NCI-H187 treated with DMSO at 0.1 percent for 48 hours (cell line): ENCODE data around the gene TESPA1.
"Not testable (repeated sequence)": the region's sequence is repeated elsewhere in the genome, so short reads cannot be mapped to it uniquely, and the experiment has no call there.

Source experiments
- DNase-seq: peaks from one replicate; lab custom pipeline; 2025; lab: John Stamatoyannopoulos, UW

The TESPA1 gene

DNA sequence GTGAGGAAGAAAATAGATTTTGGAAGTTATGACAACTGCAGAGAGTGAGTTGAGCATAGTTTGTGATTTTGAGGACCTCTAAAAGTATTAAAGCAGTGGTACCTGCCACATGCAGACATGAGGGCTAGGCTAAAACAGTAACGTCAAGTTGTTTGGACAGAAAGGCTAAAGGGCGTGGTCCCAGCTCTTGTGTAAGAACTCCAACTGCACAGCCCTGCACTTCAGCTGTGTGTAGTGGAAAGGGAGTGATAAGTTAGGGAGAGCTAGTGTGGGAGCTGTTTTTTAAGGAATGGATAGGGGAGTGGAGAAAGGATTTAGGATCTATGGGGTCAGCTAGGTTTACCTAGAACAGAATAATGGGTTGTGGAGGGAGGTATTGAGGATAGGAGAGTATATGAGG lies 39.5 kb downstream of the TESPA1 start:
- no peak for DNase-seq

DNA sequence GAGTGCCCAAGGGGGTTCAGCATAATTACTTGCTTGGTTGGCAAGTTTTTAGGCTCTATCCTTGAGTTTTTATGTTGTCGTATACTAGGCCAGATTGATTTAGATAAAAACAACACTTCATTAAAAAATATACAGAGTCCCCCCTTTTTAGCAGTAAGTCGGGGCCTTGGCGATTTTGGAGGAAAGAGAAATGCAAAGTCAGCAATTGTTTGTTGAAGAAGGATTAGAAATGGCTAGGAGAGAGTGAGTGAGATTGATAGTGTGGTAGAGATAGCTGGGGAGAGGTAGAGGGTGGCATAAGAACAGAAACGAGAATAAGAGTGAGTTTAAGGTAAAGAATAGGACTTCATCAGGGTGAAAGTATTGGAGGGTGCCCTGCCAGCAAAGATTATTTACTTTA lies 41.3 kb downstream of the TESPA1 start:
- not testable (repeated sequence) for DNase-seq

DNA sequence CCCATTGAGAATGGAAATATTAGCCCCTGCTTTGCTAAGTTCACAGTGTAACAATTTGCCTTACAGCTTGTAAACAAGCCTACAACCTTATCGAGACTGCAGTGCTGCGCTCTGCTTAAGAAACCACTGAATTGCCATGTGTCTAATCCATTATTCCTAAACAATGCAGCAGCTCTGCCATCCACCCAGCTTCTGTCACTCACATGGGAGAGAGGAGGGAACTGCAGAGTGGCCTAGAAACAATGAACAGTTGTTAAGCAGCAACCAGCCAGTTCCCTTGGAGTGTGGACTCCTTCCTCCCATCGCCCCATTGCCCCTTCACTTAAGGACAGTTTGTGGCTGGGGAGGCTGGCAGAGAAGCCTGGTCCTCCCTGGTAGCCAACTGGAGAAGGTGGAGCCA lies 42.9 kb downstream of the TESPA1 start:
- no peak for DNase-seq

DNA sequence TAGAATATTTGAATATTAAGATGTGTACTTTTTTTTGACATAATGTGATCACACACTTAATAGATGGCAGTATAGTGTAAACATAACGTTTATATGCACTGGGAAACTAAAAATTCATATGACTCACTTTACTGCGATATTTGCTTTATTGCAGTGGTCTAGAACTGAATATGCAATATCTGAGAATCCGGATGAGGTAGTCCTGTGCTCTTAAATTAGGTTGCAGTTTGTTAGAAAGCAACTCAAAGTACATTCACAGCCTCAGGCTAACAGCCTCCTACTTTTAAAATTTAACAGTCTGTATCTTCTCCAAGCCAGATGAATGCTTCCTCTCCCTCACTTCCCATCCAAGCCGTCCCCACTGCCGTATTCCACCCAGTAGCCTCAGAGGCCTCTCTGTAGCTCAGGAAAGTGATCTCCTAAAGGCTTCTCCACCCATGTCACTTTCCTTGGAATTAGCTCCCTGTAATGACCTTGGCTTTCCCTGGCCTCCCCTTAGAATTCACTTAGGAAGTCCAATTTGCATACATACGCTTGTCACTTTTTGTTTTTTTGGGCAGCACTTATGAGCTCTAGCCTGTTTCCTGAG lies 43.7 kb downstream of the TESPA1 start:
- DNase-seq: no peak

DNA sequence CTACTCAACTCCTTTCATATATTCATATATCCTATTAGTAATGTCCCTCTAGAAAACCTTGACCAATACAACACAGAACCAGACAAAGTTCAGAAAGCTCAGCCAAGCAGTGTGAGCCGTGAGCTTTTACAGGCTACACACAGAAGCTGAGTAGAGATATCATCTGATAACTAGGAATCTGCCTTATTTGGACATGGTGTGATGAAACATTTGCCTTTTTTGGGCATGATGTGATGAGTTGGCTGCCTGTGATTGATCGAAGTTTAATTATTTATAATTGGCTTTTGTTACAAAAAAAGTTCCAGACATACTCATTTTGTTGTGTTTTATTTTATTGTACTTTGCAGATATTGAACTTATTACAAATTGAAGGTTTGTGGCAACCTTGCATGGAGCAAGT lies 46.6 kb downstream of the TESPA1 start:
- no peak for DNase-seq

DNA sequence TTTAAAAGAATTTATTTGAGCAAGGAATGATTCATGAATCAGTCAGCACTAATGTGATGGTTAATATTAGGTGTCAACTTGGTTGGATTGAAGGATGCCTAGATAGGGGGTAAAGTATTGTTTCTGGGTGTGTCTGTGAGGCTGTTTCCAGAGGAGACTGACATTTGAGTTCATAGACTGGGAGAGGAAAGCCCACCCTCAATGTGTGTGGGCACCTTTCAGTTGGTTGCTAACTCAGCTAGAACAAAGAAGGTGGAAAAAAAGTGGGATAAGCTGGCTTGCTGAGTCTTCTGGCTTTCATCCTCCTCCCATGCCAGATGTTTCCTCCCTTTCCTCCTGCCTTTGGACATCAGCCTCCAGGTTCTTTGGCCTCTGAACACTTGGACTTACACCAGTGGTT lies 47.2 kb downstream of the TESPA1 start:
- DNase-seq: no peak

DNA sequence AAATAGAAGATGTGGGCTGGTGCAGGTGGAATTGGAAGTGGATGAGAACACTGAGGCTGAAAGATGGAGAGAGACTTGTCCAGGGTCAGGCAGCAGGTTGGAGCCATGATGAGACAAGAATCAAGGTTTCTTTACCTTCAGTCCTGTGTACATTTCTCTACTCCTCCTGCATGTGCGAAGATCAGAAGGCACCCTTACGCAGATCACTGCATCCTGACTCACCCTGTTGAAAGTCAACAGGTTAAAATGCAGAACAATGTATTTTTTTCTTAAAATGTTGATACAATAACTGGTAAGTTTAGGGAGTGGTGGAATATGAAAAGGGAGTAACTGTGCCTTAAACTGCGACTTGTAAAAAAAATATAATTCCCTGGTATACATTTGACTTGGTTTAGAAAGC lies 47.8 kb downstream of the TESPA1 start:
- DNase-seq: no peak

DNA sequence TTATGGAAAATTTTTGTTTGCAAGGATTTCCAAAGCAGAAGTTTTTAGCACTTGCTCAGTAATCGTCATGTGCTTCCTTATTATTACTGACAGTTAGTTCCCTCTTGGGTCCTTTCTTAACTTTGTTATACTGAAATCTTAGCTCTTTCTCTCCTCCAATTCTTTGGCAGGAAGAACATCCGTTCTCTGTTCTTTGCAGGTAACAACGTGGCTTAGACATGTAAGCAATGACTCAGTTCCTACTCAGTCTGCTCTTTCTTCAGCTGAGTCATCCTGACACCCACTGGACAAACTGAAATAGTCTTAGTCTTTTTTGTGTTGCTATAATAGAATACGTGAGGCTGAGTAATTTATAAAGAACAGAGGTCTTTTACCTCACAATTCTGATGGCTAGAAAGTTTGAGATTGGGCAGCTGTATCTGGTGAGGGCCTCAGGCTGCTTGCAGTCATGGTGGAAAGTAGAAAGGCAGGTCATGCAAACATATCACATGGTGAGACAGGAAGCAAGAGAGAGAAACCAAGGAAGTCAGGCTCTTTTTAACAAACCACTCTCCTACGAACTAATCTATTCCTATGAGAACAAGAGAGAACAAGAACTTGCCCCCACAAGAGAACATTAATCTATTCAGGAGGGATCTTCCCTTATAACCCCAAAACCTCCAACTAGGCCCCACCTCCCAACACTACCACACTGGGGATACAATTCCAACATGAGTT lies 49.2 kb downstream of the TESPA1 start:
- no peak for DNase-seq

DNA sequence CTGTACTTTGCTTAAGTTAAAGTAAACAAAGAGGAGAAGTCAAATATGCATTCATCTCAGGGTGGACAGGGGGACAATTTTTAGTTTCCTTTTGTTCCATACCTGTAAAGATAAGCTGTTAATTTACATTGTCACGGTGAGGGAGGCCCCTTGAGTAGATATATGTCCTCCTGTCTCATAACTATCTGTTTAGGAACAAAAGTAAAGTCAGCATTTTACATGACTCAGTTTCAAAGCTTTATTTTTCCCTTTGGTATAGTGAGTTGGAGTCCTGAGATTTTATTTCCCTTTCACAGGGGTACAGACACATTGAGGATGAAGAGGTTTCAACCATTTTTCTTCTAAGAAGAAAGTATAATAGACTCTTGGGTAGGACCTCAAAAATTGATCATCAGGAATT lies 50.1 kb downstream of the TESPA1 start:
- DNase-seq: no peak

DNA sequence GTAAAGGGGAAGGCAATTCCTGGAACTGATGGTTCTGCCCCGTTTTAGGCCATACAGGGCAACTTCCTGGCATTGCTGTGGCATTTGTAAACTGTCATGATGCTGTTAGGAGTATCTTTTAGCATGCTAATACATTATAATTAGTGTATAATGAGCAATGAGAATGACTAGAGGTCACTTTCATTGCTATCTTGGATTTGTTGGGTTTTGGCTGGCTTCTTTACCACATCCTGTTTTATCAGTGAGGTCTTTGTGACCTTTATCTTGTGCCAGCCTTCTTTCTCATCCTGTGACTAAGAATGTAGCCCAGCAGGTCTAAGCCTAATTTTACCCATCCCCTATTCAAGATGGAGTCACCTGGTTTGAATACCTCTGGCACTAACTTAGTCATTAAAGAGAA lies 51.2 kb downstream of the TESPA1 start:
- DNase-seq: no peak

DNA sequence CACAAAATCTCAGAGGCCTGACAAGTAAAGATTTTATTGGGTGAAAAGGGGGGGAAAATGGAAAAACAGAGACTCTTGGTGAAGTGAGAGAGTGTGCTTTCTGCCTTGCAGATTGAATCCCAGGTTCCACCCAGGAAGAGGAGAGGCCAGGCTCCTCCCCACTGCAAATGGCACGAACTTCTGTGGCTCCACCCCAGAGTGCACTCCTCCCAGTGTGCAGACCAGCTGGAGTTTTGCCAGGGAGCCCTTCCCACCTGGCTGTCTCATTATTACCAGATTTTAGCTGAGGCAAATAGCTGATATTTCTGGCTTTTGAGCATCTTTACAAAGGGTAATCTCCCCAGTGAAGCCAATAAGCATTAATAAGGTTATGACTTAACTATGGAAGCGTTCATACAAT lies 51.9 kb downstream of the TESPA1 start:
- DNase-seq: no peak

DNA sequence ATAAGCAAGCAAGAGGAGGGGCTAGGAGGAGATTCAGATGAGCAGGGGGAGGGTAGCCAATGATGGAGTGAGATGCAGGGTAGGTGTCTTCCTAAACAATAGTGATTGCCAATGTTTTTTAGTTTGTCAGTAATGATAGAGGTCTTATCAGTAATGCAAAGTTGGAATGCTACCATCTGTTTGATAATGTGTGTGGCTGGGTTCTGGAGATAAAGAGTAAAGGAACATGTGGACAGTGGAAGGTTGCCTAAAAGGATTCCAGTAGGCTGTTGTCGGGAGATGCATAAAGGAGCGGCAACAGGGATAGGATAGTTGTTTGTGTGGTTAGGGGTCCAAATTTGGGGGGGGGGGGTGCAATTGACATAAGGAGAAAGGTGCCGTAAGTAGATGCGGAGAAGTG lies 52.5 kb downstream of the TESPA1 start:
- no peak for DNase-seq

DNA sequence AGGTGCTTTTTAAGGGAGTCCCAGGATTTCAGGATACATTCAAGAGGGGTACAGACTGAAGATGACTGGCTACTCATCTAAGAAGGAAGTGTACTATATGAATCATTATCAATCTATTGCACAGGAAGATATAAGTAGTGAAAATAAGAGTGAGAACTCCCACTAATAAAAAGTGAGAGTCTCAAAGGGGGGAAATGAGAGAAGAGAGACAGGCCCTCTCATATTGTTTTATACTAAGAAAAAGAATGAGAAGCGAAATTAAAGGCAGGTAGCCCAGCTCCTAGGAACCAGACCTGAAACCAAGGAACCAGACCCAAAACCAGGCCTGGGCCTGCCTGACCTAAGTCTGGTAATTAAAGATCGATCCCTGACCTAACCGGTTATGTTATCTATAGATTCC lies 54.6 kb downstream of the TESPA1 start:
- no peak for DNase-seq

DNA sequence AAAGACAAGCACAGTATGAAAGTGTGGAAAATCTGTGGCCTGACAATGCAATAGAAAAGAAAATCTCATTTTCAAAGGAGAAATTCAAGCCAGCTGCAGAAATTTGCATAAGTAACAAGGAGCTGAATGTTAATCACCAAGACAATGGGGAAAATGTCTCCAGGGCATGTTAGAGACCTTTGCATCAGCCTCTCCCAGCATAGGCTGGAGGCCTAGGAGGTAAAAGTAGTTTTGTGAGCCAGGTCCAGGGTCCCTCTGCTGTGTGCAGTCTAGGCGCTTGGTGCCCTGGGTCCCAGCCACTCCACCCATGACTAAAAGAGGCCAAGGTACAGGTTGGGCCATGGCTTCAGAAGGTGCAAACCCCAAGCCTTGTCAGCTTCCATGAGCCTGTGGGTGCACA lies 58.3 kb downstream of the TESPA1 start:
- no peak for DNase-seq

DNA sequence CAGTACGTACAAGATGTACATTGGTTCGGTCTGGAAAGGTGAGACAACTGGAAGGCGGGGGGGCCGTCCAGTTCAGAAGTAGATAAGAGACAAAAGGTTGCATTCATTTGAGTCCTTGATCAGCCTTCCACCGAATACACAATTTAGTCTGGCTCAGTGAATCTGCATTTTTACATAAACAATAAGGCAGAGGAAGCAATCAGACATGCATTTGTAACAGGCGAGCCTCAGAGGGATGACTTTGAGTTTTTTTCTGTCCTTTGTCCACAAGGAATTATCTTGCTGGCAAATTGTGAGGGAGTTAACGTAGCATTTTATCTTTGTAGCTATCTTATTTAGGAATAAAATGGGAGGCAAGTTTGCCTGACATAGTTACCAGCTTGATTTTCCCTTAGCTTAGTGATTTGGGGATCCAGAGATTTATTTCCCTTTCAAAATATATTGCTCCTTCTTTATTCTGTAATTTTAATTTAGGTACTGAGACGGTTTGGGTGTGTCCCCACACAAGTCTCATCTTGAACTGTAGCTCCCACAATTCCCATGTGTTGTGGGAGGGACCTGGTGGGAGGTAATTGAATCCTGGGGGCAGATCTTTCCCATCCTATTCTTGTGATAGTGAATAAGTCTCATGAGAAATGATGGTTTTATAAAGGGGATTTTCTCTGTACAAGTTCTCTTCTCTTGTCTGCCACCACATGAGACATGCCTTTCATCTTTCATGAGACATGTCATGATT lies 59.4 kb downstream of the TESPA1 start:
- DNase-seq: no peak

DNA sequence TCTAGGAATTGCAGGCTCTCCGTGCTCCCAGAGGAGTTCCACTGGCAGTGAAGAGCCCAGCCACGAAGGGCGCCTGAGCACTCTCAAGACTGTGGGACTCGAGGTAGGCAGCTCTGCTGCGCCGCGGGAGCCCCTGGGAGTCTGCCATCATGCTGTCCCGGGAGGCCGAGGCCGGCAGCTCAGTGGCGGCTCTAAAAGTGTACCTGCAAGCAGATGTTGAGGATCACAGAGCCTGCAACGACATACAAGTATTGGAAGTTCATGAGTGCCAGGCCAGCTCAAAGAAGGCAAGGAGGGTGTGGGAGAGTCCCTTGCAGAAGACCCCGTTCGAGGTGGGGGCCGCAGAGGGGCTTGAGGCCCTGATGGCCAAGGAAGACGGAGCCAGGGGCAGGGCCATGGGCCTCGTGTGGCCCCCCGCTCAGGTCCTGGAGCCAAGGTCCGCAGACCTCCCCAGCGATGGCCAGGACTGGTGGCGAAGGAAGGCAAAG lies 67.5 kb downstream of the TESPA1 start:
- no peak for DNase-seq
